Measurements from ENCODE around the gene NIP7. TPM values are rescaled to one million over a fixed set of nuclear protein-coding genes. Genes with fewer than 3 reads are reported as not detected.

The NIP7 gene
- total and polyA plus RNA-seq, 2 of the 8 experiments (the other 6 are each of a cell fraction or from before 2014, with no cell fraction given): 14.5 to 52.2 TPM

DNA sequence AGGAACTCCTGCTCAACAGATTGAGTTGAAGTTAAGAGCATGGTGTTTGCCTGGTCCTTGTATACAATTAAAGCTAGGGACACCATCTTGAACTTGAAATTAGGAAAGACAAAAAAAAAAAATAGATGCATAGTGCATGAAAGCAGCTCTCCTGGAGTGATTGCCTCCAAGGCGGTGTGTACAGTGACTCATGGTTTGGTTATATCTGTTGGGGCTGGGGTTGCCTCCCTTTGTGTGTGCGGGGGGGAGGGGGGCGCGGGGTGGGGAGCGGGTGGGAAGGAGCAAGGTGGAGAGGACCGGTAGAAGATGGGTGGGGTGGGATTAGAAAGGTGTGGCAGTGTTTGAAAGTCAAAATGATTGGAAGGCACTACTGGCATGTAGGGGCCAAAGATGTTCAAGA lies 8.7 kb downstream of the NIP7 start:
- Histone ChIP-seq H3K4me3 (ENCODE audit: extremely low read depth in 1 of 4, insufficient read depth in 2 of 4, low read depth in 3 of 4, low read length in 4 of 4) (no peak overlapping the region), H2AK5ac (ENCODE audit: low read depth, low read length) (no peak overlapping the region), H4K5ac (ENCODE audit: insufficient read length, low read depth, low read length) (no peak overlapping the region), H3K18ac (ENCODE audit: extremely low read depth, low read length) (no peak overlapping the region), H2AFZ (ENCODE audit: low read length) (no peak overlapping the region), H2BK20ac (ENCODE audit: low read length) (no peak overlapping the region), H3K36me3 (ENCODE audit: control insufficient read depth in 2 of 4, insufficient read depth in 4 of 4, low read length in 3 of 4) (peaks cover 2 to 12% (median 5%) of the 10 kb centered on the region in 4 experiments; a peak in 5 of 8 replicates), H3K79me2 (ENCODE audit: control insufficient read depth in 1 of 2, insufficient read depth in 2 of 2, low read length in 2 of 2) (no peaks in the 10 kb centered on the region), H4K91ac (replicated peaks; ENCODE audit: insufficient read length, low read length) (no peak overlapping the region), H3K4me1 (replicated peaks in 1 of 4; ENCODE audit: control insufficient read depth in 3 of 4, insufficient read depth in 4 of 4, low read length in 3 of 4) (no peaks in the 10 kb centered on the region), H3K4ac (replicated peaks; ENCODE audit: insufficient read length, low read depth, low read length) (no peak overlapping the region), H2BK5ac (ENCODE audit: low read depth, low read length) (no peak overlapping the region), H3K4me2 (ENCODE audit: insufficient read depth in 1 of 2, low read depth in 2 of 2, low read length in 2 of 2) (no peak overlapping the region), H3K9ac (replicated peaks in 1 of 4; ENCODE audit: extremely low read depth in 1 of 4, low read depth in 3 of 4, low read length in 3 of 4) (no peak overlapping the region), H3K14ac (ENCODE audit: insufficient read length) (no peak overlapping the region), H3K79me1 (ENCODE audit: low read depth, low read length) (no peaks in the 10 kb centered on the region), H2BK120ac (replicated peaks; ENCODE audit: low read depth, low read length) (no peak overlapping the region), H3K27ac (ENCODE audit: low read depth, low read length) (no peak overlapping the region), H3K9me3 (ENCODE audit: insufficient read depth in 2 of 2, low read depth in 1 of 2, low read length in 1 of 2) (no peaks in the 10 kb centered on the region), H4K8ac (ENCODE audit: extremely low read depth, insufficient read depth, low read length) (no peak overlapping the region), H4K20me1 (replicated peaks in 1 of 2; ENCODE audit: control insufficient read depth in 1 of 2, insufficient read depth in 2 of 2, low read length in 2 of 2) (no peaks in the 10 kb centered on the region), H2BK15ac (ENCODE audit: low read length) (no peak overlapping the region), H3K27me3 (replicated peaks in 1 of 4; ENCODE audit: control insufficient read depth in 3 of 4, extremely low read depth in 1 of 4, insufficient read depth in 3 of 4, low read length in 3 of 4) (no peaks in the 10 kb centered on the region), H3K23me2 (ENCODE audit: low read depth, low read length) (no peaks in the 10 kb centered on the region), H2BK12ac (ENCODE audit: low read depth, low read length) (no peak overlapping the region), H3K23ac (ENCODE audit: insufficient read length) (no peak overlapping the region), H3K56ac (replicated peaks; ENCODE audit: insufficient read length, low read depth, low read length) (no peak overlapping the region)
- ChIA-PET POLR2A (ENCODE audit: partially characterized antibody) (interaction anchor here (1.2 to 29.8 kb wide), 4 partner anchors 8 to 38 kb away, joined by 3 to 497 read pairs (median 6); partner anchors contain the start of genes COG8, NIP7, PDF and TERF2), CTCF (ENCODE audit: partially characterized antibody) (no interaction called here)
- DNase-seq (ENCODE audit: low read depth in 1 of 2, low spot score in 2 of 2) (no peak), FAIRE-seq (no peak)
- 82% methylated on average over 1 of the region's 6 CpGs; no CpG with 5 or more reads in 1 of the 2 experiments for WGBS, 2 experiments (ENCODE audit: extremely low coverage in 1 of 2, insufficient coverage in 1 of 2, insufficient read length in 1 of 2, insufficient replicate concordance in 2 of 2, low coverage in 1 of 2, low lambda C conversion rate in 2 of 2, missing lambda C conversion rate in 1 of 2)
- no peak for TF ChIP-seq TAF7 (optimal IDR thresholded peaks at IDR 0.05; ENCODE audit: borderline replicate concordance, low read depth, low read length)
- TF ChIP-seq TEAD4 (IDR thresholded peaks at IDR 0.05; ENCODE audit: low read depth, low read length): no peak
- TF ChIP-seq CHD1 (IDR thresholded peaks at IDR 0.05; ENCODE audit: low read depth, low read length): no peak
- TF ChIP-seq BRCA1 (IDR thresholded peaks at IDR 0.05; ENCODE audit: low read depth, low read length): no peak
- no peak for TF ChIP-seq CEBPB (IDR thresholded peaks at IDR 0.05; ENCODE audit: low read depth, low read length)
- TF ChIP-seq, protein P1, sequence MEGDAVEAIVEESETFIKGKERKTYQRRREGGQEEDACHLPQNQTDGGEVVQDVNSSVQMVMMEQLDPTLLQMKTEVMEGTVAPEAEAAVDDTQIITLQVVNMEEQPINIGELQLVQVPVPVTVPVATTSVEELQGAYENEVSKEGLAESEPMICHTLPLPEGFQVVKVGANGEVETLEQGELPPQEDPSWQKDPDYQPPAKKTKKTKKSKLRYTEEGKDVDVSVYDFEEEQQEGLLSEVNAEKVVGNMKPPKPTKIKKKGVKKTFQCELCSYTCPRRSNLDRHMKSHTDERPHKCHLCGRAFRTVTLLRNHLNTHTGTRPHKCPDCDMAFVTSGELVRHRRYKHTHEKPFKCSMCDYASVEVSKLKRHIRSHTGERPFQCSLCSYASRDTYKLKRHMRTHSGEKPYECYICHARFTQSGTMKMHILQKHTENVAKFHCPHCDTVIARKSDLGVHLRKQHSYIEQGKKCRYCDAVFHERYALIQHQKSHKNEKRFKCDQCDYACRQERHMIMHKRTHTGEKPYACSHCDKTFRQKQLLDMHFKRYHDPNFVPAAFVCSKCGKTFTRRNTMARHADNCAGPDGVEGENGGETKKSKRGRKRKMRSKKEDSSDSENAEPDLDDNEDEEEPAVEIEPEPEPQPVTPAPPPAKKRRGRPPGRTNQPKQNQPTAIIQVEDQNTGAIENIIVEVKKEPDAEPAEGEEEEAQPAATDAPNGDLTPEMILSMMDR (IDR thresholded peaks at IDR 0.05; ENCODE audit: control extremely low read depth in 1 of 3, insufficient read depth in 1 of 3, low read depth in 1 of 3, low read length in 3 of 3): no peak
- TF ChIP-seq, protein P2, sequence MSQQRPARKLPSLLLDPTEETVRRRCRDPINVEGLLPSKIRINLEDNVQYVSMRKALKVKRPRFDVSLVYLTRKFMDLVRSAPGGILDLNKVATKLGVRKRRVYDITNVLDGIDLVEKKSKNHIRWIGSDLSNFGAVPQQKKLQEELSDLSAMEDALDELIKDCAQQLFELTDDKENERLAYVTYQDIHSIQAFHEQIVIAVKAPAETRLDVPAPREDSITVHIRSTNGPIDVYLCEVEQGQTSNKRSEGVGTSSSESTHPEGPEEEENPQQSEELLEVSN (IDR thresholded peaks at IDR 0.05): no peak
- no peak for TF ChIP-seq YY1 (IDR thresholded peaks at IDR 0.05; ENCODE audit: low read depth, low read length)
